ENCODE data around the gene SLC6A6. TPM values are rescaled to one million over a fixed set of nuclear protein-coding genes. Genes with fewer than 3 reads are reported as not detected.

The SLC6A6 gene
- total RNA-seq, 4 donors from 2014 or later: 4.4 to 10.5 (median 7.7) TPM

DNA sequence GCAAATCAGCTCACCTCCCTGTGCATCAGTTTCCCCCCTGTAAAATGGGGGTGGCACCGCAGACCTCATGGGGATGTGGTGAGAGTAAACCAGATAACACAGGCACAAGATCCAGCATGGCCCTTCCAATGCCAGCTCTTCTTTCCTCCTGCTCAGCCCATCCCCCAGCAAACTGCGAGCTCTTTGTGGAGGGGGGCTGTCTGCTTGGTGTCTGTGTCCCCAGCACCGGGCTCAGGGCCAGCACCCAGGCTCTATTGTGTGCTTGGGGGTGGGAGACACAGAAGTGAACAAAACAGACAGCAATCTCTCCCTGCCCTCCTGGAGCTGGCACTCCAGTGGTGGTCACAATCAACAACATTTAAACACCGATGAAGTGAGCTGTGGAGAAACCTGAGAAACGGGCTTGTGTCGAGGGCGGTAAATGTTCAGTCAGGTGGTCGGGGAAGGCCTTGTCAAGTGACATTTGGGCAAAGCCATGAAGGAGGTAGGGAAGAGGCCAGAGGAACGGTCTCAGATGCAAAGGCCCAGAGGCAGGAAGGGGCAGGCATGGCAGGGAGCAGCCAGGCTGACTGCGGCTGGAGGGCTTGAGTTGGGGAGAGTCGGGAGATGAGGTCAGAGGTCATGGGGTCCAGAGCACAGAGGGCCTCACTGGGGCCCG is 109.3 kb downstream of the SLC6A6 start:
- Histone ChIP-seq H3K27me3 (no peaks in the 10 kb centered on the region), H3K4me1 (no peaks in the 10 kb centered on the region), H3K4me3 (no peak overlapping the region), H3K36me3 (no peaks in the 10 kb centered on the region), H3K27ac (no peak overlapping the region), H3K9me3 (no peaks in the 10 kb centered on the region)
- WGBS, 2 donors (ENCODE audit: low coverage in 1 of 2): 66 to 76% methylated on average over 7 to 12 of the region's 12 CpGs
- intact Hi-C loops (cut with DNase I; ENCODE audit: low total_unique reads): loop anchor here (1.0 to 10.0 kb wide), 2 partner anchors 37 to 403 kb away; no protein-coding TSS in a partner anchor
- TF ChIP-seq POLR2A (IDR thresholded peaks at IDR 0.05) (no peak), POLR2AphosphoS5 (IDR thresholded peaks at IDR 0.05) (no peak), EP300 (IDR thresholded peaks at IDR 0.05; ENCODE audit: low read depth) (no peak)
- TF ChIP-seq, protein P1, sequence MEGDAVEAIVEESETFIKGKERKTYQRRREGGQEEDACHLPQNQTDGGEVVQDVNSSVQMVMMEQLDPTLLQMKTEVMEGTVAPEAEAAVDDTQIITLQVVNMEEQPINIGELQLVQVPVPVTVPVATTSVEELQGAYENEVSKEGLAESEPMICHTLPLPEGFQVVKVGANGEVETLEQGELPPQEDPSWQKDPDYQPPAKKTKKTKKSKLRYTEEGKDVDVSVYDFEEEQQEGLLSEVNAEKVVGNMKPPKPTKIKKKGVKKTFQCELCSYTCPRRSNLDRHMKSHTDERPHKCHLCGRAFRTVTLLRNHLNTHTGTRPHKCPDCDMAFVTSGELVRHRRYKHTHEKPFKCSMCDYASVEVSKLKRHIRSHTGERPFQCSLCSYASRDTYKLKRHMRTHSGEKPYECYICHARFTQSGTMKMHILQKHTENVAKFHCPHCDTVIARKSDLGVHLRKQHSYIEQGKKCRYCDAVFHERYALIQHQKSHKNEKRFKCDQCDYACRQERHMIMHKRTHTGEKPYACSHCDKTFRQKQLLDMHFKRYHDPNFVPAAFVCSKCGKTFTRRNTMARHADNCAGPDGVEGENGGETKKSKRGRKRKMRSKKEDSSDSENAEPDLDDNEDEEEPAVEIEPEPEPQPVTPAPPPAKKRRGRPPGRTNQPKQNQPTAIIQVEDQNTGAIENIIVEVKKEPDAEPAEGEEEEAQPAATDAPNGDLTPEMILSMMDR (IDR thresholded peaks at IDR 0.05): no peak
- DNase-seq: no peak
- in situ Hi-C loops (cut with MboI; ENCODE audit: low pct_ligation_motif_present in 1 of 4, low pct_unique_long_range_greater_than_20kb in 1 of 4, low sequenced_read_pairs in 3 of 4): loop anchor here in 2 of 4 donors (25.0 kb wide), 2 partner anchors 101 to 401 kb away; no protein-coding TSS in a partner anchor

- Histone ChIP-seq H3K4me1 (no peaks in the 10 kb centered on the region), H3K9me3 (no peaks in the 10 kb centered on the region), H3K27me3 (no peaks in the 10 kb centered on the region), H3K36me3 (no peaks in the 10 kb centered on the region), H3K27ac (no peak overlapping the region), H3K4me3 (no peak overlapping the region)
- DNase-seq: no peak
- intact Hi-C loops (cut with DNase I; ENCODE audit: low total_unique reads) (loop anchor here (10.0 kb wide), 1 partner anchor 402 kb away; no protein-coding TSS in a partner anchor), in situ Hi-C loops (cut with MboI; ENCODE audit: low pct_ligation_motif_present in 1 of 4, low pct_unique_long_range_greater_than_20kb in 1 of 4, low sequenced_read_pairs in 3 of 4) (loop anchor here in 2 of 4 donors (25.0 kb wide), 2 partner anchors 100 to 400 kb away; no protein-coding TSS in a partner anchor)
- TF ChIP-seq, protein P1 (IDR thresholded peaks at IDR 0.05): no peak
- no peak for TF ChIP-seq EP300 (IDR thresholded peaks at IDR 0.05; ENCODE audit: low read depth)
- TF ChIP-seq POLR2A (IDR thresholded peaks at IDR 0.05): no peak
- no peak for TF ChIP-seq POLR2AphosphoS5 (IDR thresholded peaks at IDR 0.05)
- WGBS, 2 donors (ENCODE audit: low coverage in 1 of 2): 81 to 83% methylated on average over 2 to 19 of the region's 19 CpGs
These were observed 110.0 kb downstream of the SLC6A6 start for GRCh38 chr3:14512281-14512941.

- DNase-seq: no peak
- in situ Hi-C loops (cut with MboI; ENCODE audit: low pct_ligation_motif_present in 1 of 4, low pct_unique_long_range_greater_than_20kb in 1 of 4, low sequenced_read_pairs in 3 of 4) (loop anchor here in 2 of 4 donors (25.0 kb wide), 2 partner anchors 99 to 399 kb away; no protein-coding TSS in a partner anchor), intact Hi-C loops (cut with DNase I; ENCODE audit: low total_unique reads) (loop anchor here (10.0 kb wide), 1 partner anchor 402 kb away; no protein-coding TSS in a partner anchor)
- 63% methylated on average over 9 of the region's 9 CpGs; no CpG with 5 or more reads in 1 of the 2 donors for WGBS, 2 donors (ENCODE audit: low coverage in 1 of 2)
- no peaks in the 10 kb centered on the region for H3K4me1 ChIP-seq
- no peak overlapping the region for H3K27ac ChIP-seq
- H3K9me3 ChIP-seq: no peaks in the 10 kb centered on the region
- H3K27me3 ChIP-seq: no peaks in the 10 kb centered on the region
- no peaks in the 10 kb centered on the region for H3K36me3 ChIP-seq
- TF ChIP-seq POLR2AphosphoS5 (IDR thresholded peaks at IDR 0.05) (no peak), EP300 (IDR thresholded peaks at IDR 0.05; ENCODE audit: low read depth) (no peak), POLR2A (IDR thresholded peaks at IDR 0.05) (no peak)
- TF ChIP-seq, protein P1 (IDR thresholded peaks at IDR 0.05): no peak
- H3K4me3 ChIP-seq: no peak overlapping the region
These were observed 110.5 kb downstream of the SLC6A6 start for GRCh38 chr3:14512942-14513327.
